GM12878 (cell line): ENCODE results near the gene NDC1. TPM values are rescaled to one million over a fixed set of nuclear protein-coding genes. Genes with fewer than 3 reads are reported as not detected.

ENCODE experiments used
- ATAC-seq: fragments of 200-7000 bp; cut with Tn5 transposase; 3 replicates; pipeline ENCODE4 v1.9.1; 2020; ENCODE audit warnings: mild to moderate bottlenecking, moderate library complexity
- BruUV-seq: library from RNA; stranded (reverse); fragments of 400-500 nt; replicated peaks from 2 replicates; lab custom pipeline; 2021; lab: Mats Ljungman, UMichigan
- CTCF ChIA-PET: fragments of 300-600 bp; sonication (Branson Sonifier 250); formaldehyde crosslinking; extraction: SDS; loops from one replicate; lab custom pipeline; 2021; ENCODE audit warnings: inconsistent platforms; lab: Yijun Ruan, JAX
- POLR2A ChIA-PET: fragments of 350-600 bp; formaldehyde crosslinking; extraction: SDS; loops from one replicate; lab custom pipeline; 2021; ENCODE audit warnings: inconsistent platforms; lab: Charles Lee
- RAD21 ChIA-PET: fragments of 300-600 bp; sonication (Branson Sonifier 250); formaldehyde crosslinking; loops from one replicate; lab custom pipeline; 2023; ENCODE audit warnings: antibody characterized with exemption; ENCODE audit not compliant: unreplicated experiment; lab: Charles Lee
- SMC1A ChIA-PET: fragments of 300-600 bp; sonication (Branson Sonifier 250); formaldehyde crosslinking; loops from one replicate; lab custom pipeline; 2023; ENCODE audit not compliant: unreplicated experiment, uncharacterized antibody; lab: Charles Lee
- DNase-seq: peaks from one replicate; pipeline ENCODE4 v3.0.0-alpha.2; 2011; ENCODE audit warnings: low read depth, low spot score
- FAIRE-seq: peaks from 3 replicates; lab custom pipeline; 2011; peaks lifted over from hg19 to GRCh38; lab: Jason Lieb, UNC
- H2AFZ ChIP-seq: 2 replicates; pipeline ENCODE4 v1.6.0; 2011; ENCODE audit warnings: low read depth, low read length, control low read depth; ENCODE audit not compliant: control insufficient read depth
- H3K27ac ChIP-seq: 2 replicates; pipeline ENCODE4 v1.5.1; 2011; ENCODE audit warnings: control low read depth; ENCODE audit not compliant: control insufficient read depth, insufficient read depth
- H3K27me3 ChIP-seq, 2 experiments: replicated peaks in 1 of 2; 2 replicates each; pipeline versions ENCODE4 v1.6.0 to v1.6.1; 2011; ENCODE audit warnings: low read length in 1 of 2; ENCODE audit not compliant: control insufficient read depth in 2 of 2, insufficient read depth in 2 of 2
- H3K36me3 ChIP-seq, 2 experiments: 2 replicates each; pipeline ENCODE4 v1.5.1; 2011; ENCODE audit warnings: low read length in 1 of 2; ENCODE audit not compliant: control insufficient read depth in 2 of 2, insufficient read depth in 2 of 2
- H3K4me1 ChIP-seq: 2 replicates; pipeline ENCODE4 v1.6.1; 2011; ENCODE audit warnings: mild to moderate bottlenecking, low read length, moderate library complexity, mixed read lengths; ENCODE audit not compliant: control insufficient read depth, insufficient read depth
- H3K4me2 ChIP-seq: 2 replicates; pipeline ENCODE4 v1.6.0; 2011; ENCODE audit warnings: control low read depth; ENCODE audit not compliant: control insufficient read depth, insufficient read depth
- H3K4me3 ChIP-seq: fragments of 200-600 bp; sonication (generic); 2 replicates; pipeline ENCODE4 v1.5.1; 2016
- H3K79me2 ChIP-seq: 2 replicates; pipeline ENCODE4 v1.6.0; 2011; ENCODE audit warnings: low read length; ENCODE audit not compliant: control insufficient read depth, insufficient read depth
- H3K9ac ChIP-seq: 2 replicates; pipeline ENCODE4 v1.8.0; 2011; ENCODE audit warnings: low read length, control low read depth, mixed read lengths; ENCODE audit not compliant: control insufficient read depth, insufficient read depth
- H3K9me3 ChIP-seq: replicated peaks from 3 replicates; pipeline ENCODE4 v1.5.1; 2011; ENCODE audit warnings: mild to moderate bottlenecking, low read length; ENCODE audit not compliant: control insufficient read depth, insufficient read depth
- H4K20me1 ChIP-seq: 2 replicates; pipeline ENCODE4 v1.6.0; 2011; ENCODE audit not compliant: control insufficient read depth, insufficient read depth
- CEBPZ ChIP-seq: fragments of 150-350 bp; IDR thresholded peaks from 2 replicates; pipeline ENCODE4 v1.6.1; 2016; ENCODE audit warnings: low read depth, low read length
- MTA2 ChIP-seq: fragments of 450-650 bp; IDR thresholded peaks from 2 replicates; pipeline ENCODE4 v1.6.1; 2016; ENCODE audit warnings: low read depth, mild to moderate bottlenecking, moderate library complexity
- NKRF ChIP-seq: fragments of 450-650 bp; conservative IDR thresholded peaks from 2 replicates; pipeline ENCODE4 v1.6.1; 2017; ENCODE audit warnings: mild to moderate bottlenecking, moderate library complexity
- POLR2AphosphoS5 ChIP-seq: IDR thresholded peaks from 2 replicates; pipeline ENCODE4 v1.6.1; 2011; ENCODE audit warnings: mild to moderate bottlenecking, low read length, inconsistent platforms
- RUNX3 ChIP-seq: IDR thresholded peaks from 2 replicates; pipeline ENCODE4 v1.6.1; 2012; ENCODE audit warnings: low read length, inconsistent platforms
- whole genome bisulfite sequencing: methylation state at CpG from one replicate; pipeline ENCODE4 v1.1.6; 2016; ENCODE audit warnings: low lambda C conversion rate; ENCODE audit not compliant: insufficient replicate concordance, insufficient coverage; ENCODE audit errors: missing lambda C conversion rate; 5-methylcytosine and 5-hydroxymethylcytosine counted together
- in situ Hi-C: fragments of 300-500 bp; cut with MboI; formaldehyde crosslinking; loops from 9 replicates; pipeline ENCODE4 v1.14.3; 2018; ENCODE audit warnings: mixed read lengths
- intact Hi-C: fragments of 100-400 bp; cut with micrococcal nuclease; formaldehyde crosslinking; loops from one replicate; pipeline ENCODE4 v1.14.2; 2022; ENCODE audit not compliant: unreplicated experiment
- polyA plus RNA-seq, 11 experiments: library from polyadenylated mRNA; depleted of rRNA in 4 of 11; unstranded in 6 of 11; stranded (reverse) in 5 of 11; fragments of >200 nt; fragmentation: Nextera tagmentation in 4 of 11; fragmentation: Illumina TruSeq in 1 of 11; extraction: Ambion mirVana in 4 of 11; extraction: Trizol in 1 of 11; gene quantifications; 1 replicate in 1 of 11; 2 replicates in 10 of 11; pipeline versions ENCODE4 v1.2.1 to v1.2.3, GENCODE V29; 2011 to 2016; ENCODE audit warnings: inconsistent platforms in 2 of 11, missing spikeins in 2 of 11, low read depth in 1 of 11
- total RNA-seq, 4 experiments: library from RNA; depleted of rRNA in 3 of 4; stranded (reverse); fragments of >200 nt in 3 of 4; fragmentation: Illumina TruSeq in 1 of 4; extraction: Trizol in 1 of 4; gene quantifications; 2 replicates each; pipeline versions ENCODE4 v1.2.1 to v1.2.3, GENCODE V29; 2013 to 2021
- TF ChIP-seq, protein P1 (sequence below): IDR thresholded peaks from 2 replicates; pipeline ENCODE4 v1.6.1; 2011; ENCODE audit warnings: borderline replicate concordance, low read depth, mild to moderate bottlenecking, moderate library complexity, mixed read lengths, low read length; ENCODE audit not compliant: insufficient read depth; ENCODE audit errors: extremely low read length

The NDC1 gene
- total and polyA plus RNA-seq, 10 of the 15 experiments (the other 5 are each of a cell fraction or from before 2014, with no cell fraction given) = 20.2 to 77.6 (median 47.1) TPM

GRCh38 chr1:53732409-53732808, 105.7 kb downstream of the NDC1 start (continued):
- TF ChIP-seq NKRF = no peak
- TF ChIP-seq, all 136 proteins: peak for 0

- ChIA-PET SMC1A (interaction anchor here (0.8 kb wide), 1 partner anchor 22 kb away, joined by 3 read pairs; no protein-coding TSS in a partner anchor), CTCF (no interaction called here), RAD21 (no interaction called here), POLR2A (no interaction called here)
- no peaks in the 10 kb centered on the region for H3K9me3 ChIP-seq
- no peak for TF ChIP-seq CEBPZ
- TF ChIP-seq POLR2AphosphoS5 = no peak
- no peak for TF ChIP-seq RUNX3
- TF ChIP-seq, protein P1, sequence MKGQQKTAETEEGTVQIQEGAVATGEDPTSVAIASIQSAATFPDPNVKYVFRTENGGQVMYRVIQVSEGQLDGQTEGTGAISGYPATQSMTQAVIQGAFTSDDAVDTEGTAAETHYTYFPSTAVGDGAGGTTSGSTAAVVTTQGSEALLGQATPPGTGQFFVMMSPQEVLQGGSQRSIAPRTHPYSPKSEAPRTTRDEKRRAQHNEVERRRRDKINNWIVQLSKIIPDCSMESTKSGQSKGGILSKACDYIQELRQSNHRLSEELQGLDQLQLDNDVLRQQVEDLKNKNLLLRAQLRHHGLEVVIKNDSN = no peak
- TF ChIP-seq MTA2 = no peak
- H2AFZ ChIP-seq = no peak overlapping the region
- H3K27me3 ChIP-seq = peaks cover 0 to 4% of the 10 kb centered on the region in 2 experiments; a peak in 2 of 4 replicates
- H3K27ac ChIP-seq = no peak overlapping the region
- intact Hi-C loops (no loop called here), in situ Hi-C loops (no loop called here)
- no peaks in the 10 kb centered on the region; the same call in 1 of the 2 replicates for H4K20me1 ChIP-seq
- FAIRE-seq = no peak
- no peaks in the 10 kb centered on the region for H3K36me3 ChIP-seq
- H3K9ac ChIP-seq = no peak overlapping the region
- BruUV-seq = no TSS peak
- H3K79me2 ChIP-seq = no peaks in the 10 kb centered on the region
- no peak for ATAC-seq
- WGBS = 68% methylated on average over 8 of the region's 8 CpGs
- DNase-seq = no peak
- no peaks in the 10 kb centered on the region for H3K4me1 ChIP-seq
- no peak overlapping the region for H3K4me3 ChIP-seq
- no peak overlapping the region for H3K4me2 ChIP-seq
Observed at GRCh38 chr1:53731779-53732305, 106.3 kb downstream of the NDC1 start.
